Prostate gland (tissue), 2 donors: ENCODE data around the gene SLC9C1.
A peak's percentile ranks its signal among the peaks of the same experiment; 100 is the strongest.

Experiments used
- CTCF ChIP-seq, 4 experiments: fragments of 200-600 bp in 2 of 4; fragments of 450-650 bp in 2 of 4; sonication (generic) in 2 of 4; IDR thresholded peaks; 1 replicate in 3 of 4; 2 replicates in 1 of 4; pipeline ENCODE4 v1.5.1; 2016 to 2019; ENCODE audit warnings: antibody characterized with exemption in 4 of 4, mild to moderate bottlenecking in 2 of 4, moderate library complexity in 2 of 4
- POLR2A ChIP-seq: fragments of 450-650 bp; IDR thresholded peaks from one replicate; pipeline ENCODE4 v1.6.1; 2016; ENCODE audit warnings: antibody characterized with exemption, mild to moderate bottlenecking

- TF ChIP-seq CTCF (IDR thresholded peaks at IDR 0.05) = peak in 3 of 4 experiments; percentile 48 to 67 (median 64)
- no peak for TF ChIP-seq POLR2A
These were observed 182.1 kb downstream of the SLC9C1 start for GRCh38 chr3:112111785-112112402.
